Stomach (tissue), 9 donors: ENCODE measurements around the gene CDCA4. TPM values are rescaled to one million over a fixed set of nuclear protein-coding genes. Genes with fewer than 3 reads are reported as not detected.
"Not testable (repeated sequence)": the region's sequence is repeated elsewhere in the genome, so short reads cannot be mapped to it uniquely, and the experiment has no call there.

Experiments
- DNase-seq, 2 donors: peaks; one replicate each; pipeline versions ENCODE4 v3.0.0 to v3.0.0-alpha.2; 2013 to 2019
- H3K27ac ChIP-seq, 5 donors: fragments of 200-600 bp in 4 of 5; sonication (generic) in 4 of 5; one replicate each; pipeline ENCODE4 v1.5.1; 2013 to 2019; ENCODE audit warnings: mild to moderate bottlenecking in 1 of 5, moderate library complexity in 1 of 5
- H3K27me3 ChIP-seq, 3 donors: fragments of 200-600 bp; sonication (generic); one replicate each; pipeline ENCODE4 v1.5.1; 2017 to 2019; ENCODE audit warnings: mixed run types in 1 of 3
- H3K36me3 ChIP-seq, 4 donors: fragments of 200-600 bp; sonication (generic); 1 replicate in 3 of 4; 2 replicates in 1 of 4; pipeline ENCODE4 v1.5.1; 2016 to 2019
- H3K4me1 ChIP-seq, 4 donors: fragments of 200-600 bp; sonication (generic); one replicate each; pipeline ENCODE4 v1.5.1; 2016 to 2019
- H3K4me3 ChIP-seq, 4 donors: fragments of 200-600 bp; sonication (generic) in 3 of 4; one replicate each; pipeline ENCODE4 v1.5.1; 2016 to 2019; ENCODE audit warnings: mild to moderate bottlenecking in 1 of 4
- H3K9me3 ChIP-seq, 4 donors: fragments of 200-600 bp; sonication (generic); one replicate each; pipeline ENCODE4 v1.5.1; 2016 to 2019
- EP300 ChIP-seq: sonication (generic); formaldehyde crosslinking; IDR thresholded peaks from one replicate; pipeline ENCODE4 v1.6.1; 2017; ENCODE audit warnings: antibody characterized with exemption
- POLR2A ChIP-seq, 4 donors: fragments of 450-650 bp; IDR thresholded peaks; one replicate each; pipeline ENCODE4 v1.6.1; 2016; ENCODE audit warnings: antibody characterized with exemption in 4 of 4, control low read depth in 2 of 4, mild to moderate bottlenecking in 1 of 4, moderate library complexity in 1 of 4
- POLR2AphosphoS5 ChIP-seq, 3 donors: sonication (generic); formaldehyde crosslinking; IDR thresholded peaks; one replicate each; pipeline ENCODE4 v1.6.1; 2016; ENCODE audit warnings: antibody characterized with exemption in 3 of 3
- WGBS, 5 donors: extraction: QIAGEN DNeasy Blood & Tissue Kit in 3 of 5; methylation state at CpG; one replicate each; pipeline versions ENCODE4 v1.1.5 to v1.1.7; 2013 to 2018; 5-methylcytosine and 5-hydroxymethylcytosine counted together
- intact Hi-C: fragments of 100-400 bp; cut with DNase I; formaldehyde crosslinking; loops from one replicate; pipeline ENCODE4 v1.15.1; 2023; ENCODE audit warnings: low total_unique reads
- polyA plus RNA-seq, 3 donors: library from polyadenylated mRNA; stranded (reverse); fragments of 200-250 nt; gene quantifications; one replicate each; pipeline ENCODE4 v1.2.3, GENCODE V29; 2013
- total RNA-seq, 5 donors: library from RNA; depleted of rRNA; stranded (reverse); fragments of >200 nt; gene quantifications; one replicate each; pipeline versions ENCODE4 v1.1.0 to v1.2.3, GENCODE V29; 2014 to 2016
- TF ChIP-seq, protein P1 (sequence below), 7 experiments: fragments of 450-650 bp in 4 of 7; fragments of 200-600 bp in 3 of 7; sonication (generic) in 3 of 7; IDR thresholded peaks; one replicate each; pipeline ENCODE4 v1.5.1; 2016 to 2019; ENCODE audit warnings: antibody characterized with exemption in 7 of 7, control low read depth in 2 of 7, mild to moderate bottlenecking in 1 of 7
- donor health status: healthy with polysubstance abuse.
- donor health status: Bipolar disorder and iron deficiency.
- donor health status: healthy.

CDCA4 gene
- total and polyA plus RNA-seq, 8 donors: 2.9 to 12.3 (median 6.4) TPM

DNA sequence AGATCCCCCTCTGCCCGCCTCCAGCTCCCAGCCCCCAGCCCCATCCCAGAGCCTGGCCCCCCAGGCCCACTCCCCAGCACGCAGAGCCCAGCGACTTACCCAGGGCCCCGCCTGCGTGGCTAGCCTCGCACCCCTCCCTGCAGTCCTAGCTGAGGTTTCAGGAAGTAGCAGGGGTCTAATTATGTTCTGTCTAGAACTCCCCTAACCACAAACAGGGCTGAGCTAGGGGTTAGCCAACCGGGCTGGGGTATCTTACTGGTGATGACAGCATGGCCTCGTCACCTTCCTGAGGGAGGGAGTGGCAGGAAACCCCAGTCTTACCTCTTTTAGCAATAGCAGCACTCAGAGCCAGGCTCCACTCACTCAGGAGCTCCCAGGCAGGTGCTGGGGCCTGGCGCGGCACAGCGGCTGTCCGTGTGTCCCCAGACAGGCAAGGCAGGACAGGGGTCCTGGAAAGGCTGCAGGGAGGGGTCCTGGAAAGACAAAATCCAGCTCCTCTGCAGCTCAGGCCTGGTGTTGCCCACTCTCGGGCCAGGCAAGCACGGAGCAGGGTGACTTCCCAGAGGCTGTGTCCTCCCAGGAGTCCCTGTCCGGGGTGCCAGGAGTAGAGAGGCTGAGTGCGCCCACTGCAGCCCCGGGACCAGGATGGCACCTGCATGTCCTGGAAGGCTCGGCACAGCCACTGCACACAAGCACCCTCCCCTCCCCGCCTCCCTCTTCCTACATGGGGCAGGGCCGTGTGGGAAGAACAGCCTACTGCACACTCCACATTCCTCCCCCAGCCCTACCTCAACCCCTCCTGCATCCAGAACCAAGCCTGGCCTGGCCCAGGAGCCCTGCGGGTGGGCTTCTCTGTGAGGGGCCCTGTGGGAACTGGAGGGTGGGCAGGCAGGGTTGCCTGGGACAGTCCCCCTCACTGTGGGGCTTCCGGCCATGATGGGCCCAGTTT lies 44.7 kb upstream of the CDCA4 start, which contains the start of gene GPR132:
Gene GPR132, minus strand, starts transcription at position 151 of the 949 bp plus-strand sequence. CDS start 10,010 bp downstream, outside the sequence.
- peak within 1 kb of the TSS; percentile 8 to 42 (median 36) for H3K4me3 ChIP-seq
- DNase-seq: peak; percentile 63 to 87
- WGBS, 5 donors: 43 to 77% (median 67%) methylated on average over 8 to 22 of the region's 22 CpGs
- intact Hi-C loops: no loop called here
- peak within 1 kb of the TSS; percentile 60 to 84 (median 75) for H3K27ac ChIP-seq
- H3K27me3 ChIP-seq: peaks cover 0 to 30% (median 0%) of the 10 kb centered on the region in 3 donors
- H3K9me3 ChIP-seq: no peaks in the 10 kb centered on the region
- peaks cover 0 to 59% (median 18%) of the 10 kb centered on the region in 4 donors for H3K4me1 ChIP-seq
- no peaks in the 10 kb centered on the region for H3K36me3 ChIP-seq
- TF ChIP-seq EP300 (no peak), POLR2AphosphoS5 (IDR thresholded peaks at IDR 0.05) (peak in 2 of 3 donors; percentile 73 to 77), POLR2A (IDR thresholded peaks at IDR 0.05) (no peak)
- TF ChIP-seq, protein P1, sequence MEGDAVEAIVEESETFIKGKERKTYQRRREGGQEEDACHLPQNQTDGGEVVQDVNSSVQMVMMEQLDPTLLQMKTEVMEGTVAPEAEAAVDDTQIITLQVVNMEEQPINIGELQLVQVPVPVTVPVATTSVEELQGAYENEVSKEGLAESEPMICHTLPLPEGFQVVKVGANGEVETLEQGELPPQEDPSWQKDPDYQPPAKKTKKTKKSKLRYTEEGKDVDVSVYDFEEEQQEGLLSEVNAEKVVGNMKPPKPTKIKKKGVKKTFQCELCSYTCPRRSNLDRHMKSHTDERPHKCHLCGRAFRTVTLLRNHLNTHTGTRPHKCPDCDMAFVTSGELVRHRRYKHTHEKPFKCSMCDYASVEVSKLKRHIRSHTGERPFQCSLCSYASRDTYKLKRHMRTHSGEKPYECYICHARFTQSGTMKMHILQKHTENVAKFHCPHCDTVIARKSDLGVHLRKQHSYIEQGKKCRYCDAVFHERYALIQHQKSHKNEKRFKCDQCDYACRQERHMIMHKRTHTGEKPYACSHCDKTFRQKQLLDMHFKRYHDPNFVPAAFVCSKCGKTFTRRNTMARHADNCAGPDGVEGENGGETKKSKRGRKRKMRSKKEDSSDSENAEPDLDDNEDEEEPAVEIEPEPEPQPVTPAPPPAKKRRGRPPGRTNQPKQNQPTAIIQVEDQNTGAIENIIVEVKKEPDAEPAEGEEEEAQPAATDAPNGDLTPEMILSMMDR (IDR thresholded peaks at IDR 0.05): no peak

DNA sequence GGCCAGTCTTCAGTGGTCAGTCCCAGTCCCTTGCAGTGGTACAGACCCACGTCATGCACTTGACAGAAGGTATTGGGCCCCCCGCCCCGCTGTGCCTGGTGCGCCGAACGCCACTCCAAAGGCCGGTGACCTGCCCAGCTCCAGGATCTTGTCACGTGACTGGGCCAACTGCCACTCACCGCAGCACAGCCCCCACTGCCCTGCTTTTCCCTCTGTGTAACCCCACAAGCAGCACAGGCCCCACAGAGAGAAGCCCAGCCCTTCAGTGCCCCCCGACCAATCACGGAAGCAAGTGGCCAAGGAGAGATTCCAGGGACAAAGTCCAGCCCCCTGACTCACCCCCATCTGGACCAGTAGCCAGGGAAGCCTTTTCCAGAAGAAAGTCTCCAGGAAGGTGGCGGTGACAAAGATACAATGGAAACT lies 43.8 kb upstream of the CDCA4 start:
- Histone ChIP-seq H3K4me1 (peaks cover 0 to 59% (median 26%) of the 10 kb centered on the region in 4 donors), H3K27me3 (peaks cover 0 to 28% (median 0%) of the 10 kb centered on the region in 3 donors), H3K4me3 (peak overlapping the region; percentile 8 to 42 (median 36)), H3K36me3 (no peaks in the 10 kb centered on the region), H3K27ac (peak overlapping the region; percentile 60 to 84 (median 75)), H3K9me3 (no peaks in the 10 kb centered on the region)
- intact Hi-C loops: no loop called here
- peak in 1 of 2 donors; percentile 74 for DNase-seq
- TF ChIP-seq EP300: no peak
- no peak for TF ChIP-seq POLR2A (IDR thresholded peaks at IDR 0.05)
- 12 to 41% (median 21%) methylated on average over 3 to 12 of the region's 12 CpGs for WGBS, 5 donors

DNA sequence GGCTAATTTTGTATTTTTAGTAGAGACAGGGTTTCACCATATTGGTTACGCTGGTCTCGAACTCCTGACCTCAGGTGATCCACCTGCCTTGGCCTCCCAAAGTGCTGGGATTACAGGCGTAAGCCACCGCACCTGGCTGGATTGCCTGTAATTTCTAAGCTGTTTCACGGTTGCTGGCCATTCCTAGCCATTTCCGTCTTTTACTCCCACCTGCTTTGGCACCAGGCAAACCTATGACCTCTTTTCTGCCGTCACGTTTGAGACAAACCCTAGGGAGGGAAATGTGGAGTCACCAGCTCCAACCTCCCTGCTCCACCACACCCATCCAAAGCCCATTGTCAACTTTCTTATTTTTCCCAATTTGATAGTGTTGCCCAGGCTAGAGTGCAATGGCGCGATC lies 43.1 kb upstream of the CDCA4 start:
- intact Hi-C loops: no loop called here
- WGBS, 5 donors: 77 to 81% (median 80%) methylated on average over 10 of the region's 10 CpGs
- TF ChIP-seq POLR2A (IDR thresholded peaks at IDR 0.05) (no peak), EP300 (no peak), POLR2AphosphoS5 (IDR thresholded peaks at IDR 0.05) (no peak)
- TF ChIP-seq, protein P1 (IDR thresholded peaks at IDR 0.05): no peak
- peak overlapping the region; percentile 8 to 42 (median 25) for H3K4me3 ChIP-seq
- peak overlapping the region in 4 of 5 donors; percentile 70 to 84 (median 78) for H3K27ac ChIP-seq
- H3K36me3 ChIP-seq: no peaks in the 10 kb centered on the region
- DNase-seq: no peak
- peaks cover 0 to 21% (median 0%) of the 10 kb centered on the region in 3 donors for H3K27me3 ChIP-seq
- no peaks in the 10 kb centered on the region for H3K9me3 ChIP-seq
- peaks cover 3 to 59% (median 31%) of the 10 kb centered on the region in 4 donors for H3K4me1 ChIP-seq

DNA sequence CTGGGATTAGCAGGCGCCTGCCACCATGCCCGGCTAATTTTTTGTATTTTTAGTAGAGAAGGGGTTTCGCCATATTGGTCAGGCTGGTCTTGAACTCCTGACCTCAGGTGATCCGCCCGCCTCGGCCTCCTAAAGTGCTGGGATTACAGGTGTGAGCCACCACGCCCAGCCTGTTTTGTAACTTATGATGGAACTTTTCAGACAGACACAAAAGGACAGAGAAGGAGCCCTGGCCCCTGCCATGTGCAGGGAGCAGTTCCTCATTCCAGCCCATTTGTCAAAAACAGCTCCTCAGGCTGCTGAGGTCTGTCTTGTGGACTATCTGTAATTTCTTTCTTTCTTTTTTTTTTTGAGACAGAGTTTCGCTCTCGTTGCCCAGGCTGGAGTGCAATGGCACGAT lies 42.6 kb upstream of the CDCA4 start:
- 76 to 89% (median 79%) methylated on average over 10 of the region's 10 CpGs for WGBS, 5 donors
- H3K9me3 ChIP-seq, H3K36me3 ChIP-seq, DNase-seq, intact Hi-C loops: not testable (repeated sequence)
- H3K27ac ChIP-seq: peak overlapping the region in 4 of 5 donors; percentile 70 to 84 (median 78)
- H3K4me1 ChIP-seq: peaks cover 5 to 62% (median 36%) of the 10 kb centered on the region in 4 donors
- peaks cover 0 to 19% (median 0%) of the 10 kb centered on the region in 3 donors for H3K27me3 ChIP-seq
- peak overlapping the region in 2 of 4 donors; percentile 37 to 42 for H3K4me3 ChIP-seq

DNA sequence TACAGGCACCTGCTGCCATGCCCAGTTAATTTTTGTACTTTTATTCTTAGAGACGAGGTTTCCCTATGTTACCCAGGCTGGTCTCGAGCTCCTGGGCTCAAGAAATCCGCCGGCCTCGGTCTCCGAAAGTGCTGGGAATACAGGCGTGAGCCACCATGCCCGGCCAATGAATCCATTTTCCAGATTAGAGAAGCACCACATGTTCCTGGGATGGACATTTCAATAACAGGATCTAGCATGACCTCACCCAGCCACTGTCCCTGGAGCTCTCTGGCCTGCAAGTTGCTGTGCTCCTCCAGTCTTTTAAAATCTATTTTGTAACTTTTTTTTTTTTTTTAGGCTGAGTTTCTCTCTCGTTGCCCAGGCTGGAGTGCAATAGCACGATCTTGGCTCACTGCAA lies 42.2 kb upstream of the CDCA4 start:
- Histone ChIP-seq H3K27me3 (peaks cover 0 to 14% (median 0%) of the 10 kb centered on the region in 3 donors), H3K4me3 (peak overlapping the region in 2 of 4 donors; percentile 37 to 42), H3K36me3 (no peaks in the 10 kb centered on the region), H3K27ac (peak overlapping the region in 3 of 5 donors; percentile 70 to 84 (median 82)), H3K9me3 (no peaks in the 10 kb centered on the region), H3K4me1 (peaks cover 5 to 62% (median 36%) of the 10 kb centered on the region in 4 donors)
- intact Hi-C loops: no loop called here
- DNase-seq: no peak
- TF ChIP-seq POLR2AphosphoS5 (IDR thresholded peaks at IDR 0.05) (no peak), POLR2A (IDR thresholded peaks at IDR 0.05) (no peak), EP300 (no peak)
- TF ChIP-seq, protein P1 (IDR thresholded peaks at IDR 0.05): no peak
- WGBS, 5 donors: 83 to 87% (median 84%) methylated on average over 10 of the region's 10 CpGs
